ENCODE data around the gene PYGB.
"Not testable (repeated sequence)": the region's sequence is repeated elsewhere in the genome, so short reads cannot be mapped to it uniquely, and the experiment has no call there.

Gene PYGB

GRCh38 chr20:25230166-25230831 is 17.6 kb upstream of the PYGB start:
- no peak for DNase-seq (ENCODE audit: low spot score)

GRCh38 chr20:25233016-25233772 is 14.7 kb upstream of the PYGB start:
- peak; percentile 63 for DNase-seq (ENCODE audit: low spot score)

- DNase-seq (ENCODE audit: low spot score): not testable (repeated sequence)
Measured at GRCh38 chr20:25234009-25234849, 13.7 kb upstream of the PYGB start.

GRCh38 chr20:25236450-25237304 is 11.2 kb upstream of the PYGB start:
- no peak for DNase-seq (ENCODE audit: low spot score)

GRCh38 chr20:25237610-25238318 is 10.1 kb upstream of the PYGB start:
- no peak for DNase-seq (ENCODE audit: low spot score)

- DNase-seq (ENCODE audit: low spot score): no peak
Measured at GRCh38 chr20:25238319-25239037, 9.4 kb upstream of the PYGB start.

- DNase-seq (ENCODE audit: low spot score): no peak
Measured at GRCh38 chr20:25239387-25240370, 8.2 kb upstream of the PYGB start.

GRCh38 chr20:25240851-25241658 is 6.8 kb upstream of the PYGB start:
- DNase-seq (ENCODE audit: low spot score): not testable (repeated sequence)

GRCh38 chr20:25241659-25241955 is 6.3 kb upstream of the PYGB start:
- not testable (repeated sequence) for DNase-seq (ENCODE audit: low spot score)

GRCh38 chr20:25242231-25242630 is 5.7 kb upstream of the PYGB start:
- no peak for DNase-seq (ENCODE audit: low spot score)

GRCh38 chr20:25243416-25243979 is 4.4 kb upstream of the PYGB start:
- DNase-seq (ENCODE audit: low spot score): no peak

- no peak for DNase-seq (ENCODE audit: low spot score)
Measured at GRCh38 chr20:25244976-25245375, 2.9 kb upstream of the PYGB start.

GRCh38 chr20:25245461-25245860 is 2.4 kb upstream of the PYGB start:
- no peak for DNase-seq (ENCODE audit: low spot score)

GRCh38 chr20:25246182-25246999 is 1.5 kb upstream of the PYGB start:
- DNase-seq (ENCODE audit: low spot score): no peak

- DNase-seq (ENCODE audit: low spot score): peak; percentile 78
Measured at GRCh38 chr20:25247000-25247517, 826 bp upstream of the PYGB start.

GRCh38 chr20:25247518-25247955 is 348 bp upstream of the PYGB start:
- no peak for DNase-seq (ENCODE audit: low spot score)

GRCh38 chr20:25248786-25249172 is 894 bp downstream of the PYGB start:
- DNase-seq (ENCODE audit: low spot score): peak; percentile 57
